H1 (cell line): Measurements from ENCODE around the gene PFN4.

Source experiments
- ATF3 ChIP-seq: IDR thresholded peaks from 2 replicates; pipeline ENCODE4 v1.6.1; 2011; ENCODE audit warnings: low read depth, mild to moderate bottlenecking, low read length; ENCODE audit not compliant: insufficient read depth
- CHD2 ChIP-seq: IDR thresholded peaks from 2 replicates; pipeline ENCODE4 v1.6.1; 2012; ENCODE audit warnings: low read length, improper control_type of control experiment
- CTCF ChIP-seq, 3 experiments: IDR thresholded peaks; 1 replicate in 2 of 3; 2 replicates in 1 of 3; pipeline versions ENCODE4 v1.5.1 to v1.6.1; 2011; ENCODE audit warnings: low read length in 3 of 3, mild to moderate bottlenecking in 3 of 3, inconsistent platforms in 2 of 3, low read depth in 1 of 3, moderate library complexity in 1 of 3; ENCODE audit not compliant: insufficient read depth in 1 of 3; ENCODE audit errors: control extremely low read depth in 1 of 3
- POLR2A ChIP-seq, 2 experiments: IDR thresholded peaks; 1 replicate in 1 of 2; 2 replicates in 1 of 2; pipeline ENCODE4 v1.6.1; 2011; ENCODE audit warnings: low read depth in 2 of 2, low read length in 2 of 2, mild to moderate bottlenecking in 2 of 2; ENCODE audit errors: control extremely low read depth in 1 of 2

DNA sequence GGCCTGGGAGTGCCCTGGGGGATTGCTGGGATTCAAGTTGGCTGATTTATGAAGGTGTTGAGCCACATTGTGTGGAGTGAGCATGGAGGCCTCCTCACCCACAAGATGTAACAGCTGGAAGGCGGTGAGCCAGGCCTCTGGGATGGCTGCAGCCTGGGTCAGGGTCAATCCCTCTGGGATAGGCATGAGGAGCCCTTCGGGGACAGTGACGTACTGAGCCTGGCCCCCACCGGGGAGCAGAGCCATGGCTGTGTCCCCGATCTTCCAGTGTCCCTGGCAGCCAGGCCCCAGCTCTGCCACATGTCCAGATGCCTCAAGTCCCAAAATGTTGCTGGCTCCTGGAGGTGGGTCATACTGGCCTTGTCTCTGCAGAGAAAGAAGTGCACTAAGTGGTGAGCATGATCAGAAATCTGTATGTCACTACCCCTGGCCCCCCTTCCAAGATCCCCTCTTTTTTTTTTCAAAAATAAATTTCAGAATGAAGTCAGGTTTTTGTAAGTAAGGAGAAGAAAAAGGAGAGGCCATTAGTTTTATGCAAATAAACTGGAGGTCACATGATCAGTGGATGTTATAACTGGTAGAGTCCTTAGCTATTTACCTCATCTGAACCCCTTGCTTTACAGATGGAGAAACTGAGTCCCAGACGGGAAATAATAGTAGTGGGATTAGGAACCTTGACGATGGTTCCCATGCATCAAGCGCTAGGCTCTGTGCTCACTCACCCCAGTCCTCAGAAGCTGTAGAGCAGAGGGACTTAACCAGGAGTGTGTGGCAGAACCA is 40.2 kb downstream of the PFN4 start:
- TF ChIP-seq CTCF (IDR thresholded peaks at IDR 0.05; ENCODE audit: control extremely low read depth in 1 of 3, insufficient read depth in 1 of 3, low read depth in 1 of 3, low read length in 3 of 3) (no peak), CHD2 (no peak), ATF3 (no peak), POLR2A (IDR thresholded peaks at IDR 0.05; ENCODE audit: control extremely low read depth in 1 of 2, low read depth in 2 of 2, low read length in 2 of 2) (no peak)
